Thyroid gland (tissue), 4 donors: ENCODE results near the gene LDLRAD3. TPM values are rescaled to one million over a fixed set of nuclear protein-coding genes. Genes with fewer than 3 reads are reported as not detected.

Source experiments
- DNase-seq, 2 donors: peaks; one replicate each; pipeline ENCODE4 v3.0.0-alpha.2; 2019
- H3K27ac ChIP-seq, 3 donors: fragments of 200-600 bp; sonication (generic); 1 replicate in 2 of 3; 2 replicates in 1 of 3; pipeline ENCODE4 v1.5.1; 2016 to 2019; ENCODE audit warnings: mild to moderate bottlenecking in 1 of 3, moderate library complexity in 1 of 3
- H3K27me3 ChIP-seq: fragments of 200-600 bp; sonication (generic); one replicate; pipeline ENCODE4 v1.5.1; 2019
- H3K36me3 ChIP-seq, 2 donors: fragments of 200-600 bp; sonication (generic); one replicate each; pipeline ENCODE4 v1.5.1; 2016 to 2019
- H3K4me1 ChIP-seq, 2 donors: fragments of 200-600 bp; sonication (generic); one replicate each; pipeline ENCODE4 v1.5.1; 2017 to 2019
- H3K4me3 ChIP-seq, 3 donors: fragments of 200-600 bp; sonication (generic); replicated peaks in 1 of 3; 1 replicate in 2 of 3; 2 replicates in 1 of 3; pipeline ENCODE4 v1.5.1; 2016; ENCODE audit warnings: mild to moderate bottlenecking in 1 of 3
- H3K9me3 ChIP-seq: fragments of 200-600 bp; sonication (generic); one replicate; pipeline ENCODE4 v1.5.1; 2017
- CTCF ChIP-seq, 6 experiments: fragments of 200-600 bp in 3 of 6; fragments of 450-650 bp in 3 of 6; sonication (generic) in 3 of 6; IDR thresholded peaks; one replicate each; pipeline ENCODE4 v1.5.1; 2016 to 2019; ENCODE audit warnings: antibody characterized with exemption in 6 of 6, mild to moderate bottlenecking in 2 of 6, inconsistent platforms in 1 of 6, moderate library complexity in 1 of 6
- POLR2A ChIP-seq, 2 donors: fragments of 450-650 bp; IDR thresholded peaks; one replicate each; pipeline ENCODE4 v1.6.1; 2017; ENCODE audit warnings: antibody characterized with exemption in 2 of 2, mild to moderate bottlenecking in 2 of 2, moderate library complexity in 1 of 2
- WGBS, 2 donors: methylation state at CpG; one replicate each; pipeline ENCODE4 v1.1.5; 2017; 5-methylcytosine and 5-hydroxymethylcytosine counted together
- intact Hi-C: fragments of 100-400 bp; cut with DNase I; formaldehyde crosslinking; loops from one replicate; pipeline ENCODE4 v1.15.1; 2023
- total RNA-seq, 4 donors: library from RNA; depleted of rRNA; stranded (reverse); fragments of >200 nt; gene quantifications; one replicate each; pipeline ENCODE4 v1.2.3, GENCODE V29; 2016

Gene LDLRAD3
- total RNA-seq, 4 donors from 2014 or later, result 3.6 to 9.3 (median 6.2) TPM

- no peak for DNase-seq
- Histone ChIP-seq H3K9me3 (no peaks in the 10 kb centered on the region), H3K27ac (peak overlapping the region in 1 of 3 donors; percentile 17), H3K27me3 (no peaks in the 10 kb centered on the region), H3K36me3 (no peaks in the 10 kb centered on the region), H3K4me1 (no peaks in the 10 kb centered on the region), H3K4me3 (no peak overlapping the region)
- TF ChIP-seq CTCF (IDR thresholded peaks at IDR 0.05) (no peak), POLR2A (IDR thresholded peaks at IDR 0.05) (no peak)
- 71 to 74% methylated on average over 3 of the region's 3 CpGs for WGBS, 2 donors
- intact Hi-C loops, result no loop called here
Measured at GRCh38 chr11:36062796-36063365, 119.0 kb downstream of the LDLRAD3 start.

- Histone ChIP-seq H3K36me3 (no peaks in the 10 kb centered on the region), H3K4me3 (no peak overlapping the region), H3K9me3 (no peaks in the 10 kb centered on the region), H3K4me1 (no peaks in the 10 kb centered on the region), H3K27me3 (no peaks in the 10 kb centered on the region), H3K27ac (no peak overlapping the region)
- no peak for TF ChIP-seq CTCF (IDR thresholded peaks at IDR 0.05)
- no peak for TF ChIP-seq POLR2A (IDR thresholded peaks at IDR 0.05)
- intact Hi-C loops, result no loop called here
- 71 to 83% methylated on average over 2 of the region's 2 CpGs for WGBS, 2 donors
- DNase-seq, result no peak
Measured at GRCh38 chr11:36065436-36065835, 121.6 kb downstream of the LDLRAD3 start.

- no peak for DNase-seq
- TF ChIP-seq POLR2A (IDR thresholded peaks at IDR 0.05), result no peak
- TF ChIP-seq CTCF (IDR thresholded peaks at IDR 0.05), result no peak
- Histone ChIP-seq H3K4me3 (no peak overlapping the region), H3K4me1 (no peaks in the 10 kb centered on the region), H3K27ac (no peak overlapping the region), H3K36me3 (no peaks in the 10 kb centered on the region), H3K27me3 (no peaks in the 10 kb centered on the region), H3K9me3 (no peaks in the 10 kb centered on the region)
- intact Hi-C loops, result no loop called here
- 94 to 98% methylated on average over 4 of the region's 4 CpGs for WGBS, 2 donors
Measured at GRCh38 chr11:36066891-36067290, 123.0 kb downstream of the LDLRAD3 start.

- no peak for TF ChIP-seq POLR2A (IDR thresholded peaks at IDR 0.05)
- TF ChIP-seq CTCF (IDR thresholded peaks at IDR 0.05), result no peak
- Histone ChIP-seq H3K36me3 (no peaks in the 10 kb centered on the region), H3K27me3 (no peaks in the 10 kb centered on the region), H3K4me1 (peaks cover 0 to 12% of the 10 kb centered on the region in 2 donors), H3K9me3 (no peaks in the 10 kb centered on the region), H3K27ac (no peak overlapping the region), H3K4me3 (no peak overlapping the region)
- intact Hi-C loops, result no loop called here
- WGBS, 2 donors, result 72 to 75% methylated on average over 10 of the region's 10 CpGs
- DNase-seq, result no peak
Measured at GRCh38 chr11:36069576-36070212, 125.8 kb downstream of the LDLRAD3 start.

GRCh38 chr11:36070213-36070953, 126.5 kb downstream of the LDLRAD3 start:
- no peaks in the 10 kb centered on the region for H3K9me3 ChIP-seq
- intact Hi-C loops, result no loop called here
- H3K27ac ChIP-seq, result no peak overlapping the region
- no peaks in the 10 kb centered on the region for H3K36me3 ChIP-seq
- H3K27me3 ChIP-seq, result no peaks in the 10 kb centered on the region
- TF ChIP-seq CTCF (IDR thresholded peaks at IDR 0.05) (no peak), POLR2A (IDR thresholded peaks at IDR 0.05) (no peak)
- H3K4me3 ChIP-seq, result no peak overlapping the region
- 74 to 81% methylated on average over 5 of the region's 5 CpGs for WGBS, 2 donors
- no peak for DNase-seq
- H3K4me1 ChIP-seq, result peaks cover 0 to 15% of the 10 kb centered on the region in 2 donors
